IMR-90 (cell line): ENCODE data around the gene ABTB1. TPM values are rescaled to one million over a fixed set of nuclear protein-coding genes. Genes with fewer than 3 reads are reported as not detected.

ENCODE experiments used
- ATAC-seq: fragments of 200-7000 bp; cut with Tn5 transposase; 2 replicates; pipeline ENCODE4 v1.9.1; 2020; ENCODE audit warnings: low read depth, mild to moderate bottlenecking, moderate library complexity
- BruUV-seq: library from RNA; stranded (reverse); fragments of 400-500 nt; replicated peaks from 2 replicates; lab custom pipeline; 2021; lab: Mats Ljungman, UMichigan
- CTCF ChIA-PET: fragments of 300-600 bp; formaldehyde crosslinking; extraction: SDS; loops from one replicate; lab custom pipeline; 2021; ENCODE audit warnings: antibody characterized with exemption; lab: Yijun Ruan, JAX
- POLR2A ChIA-PET: fragments of 300-600 bp; sonication (Branson Sonifier 250); formaldehyde crosslinking; loops from one replicate; lab custom pipeline; 2022; ENCODE audit warnings: antibody characterized with exemption; ENCODE audit not compliant: unreplicated experiment; lab: Charles Lee
- DNase-seq: peaks from one replicate; pipeline ENCODE4 v3.0.0; 2013
- H2AFZ ChIP-seq: replicated peaks from 2 replicates; pipeline ENCODE3; 2013; ENCODE audit warnings: low read length, mild to moderate bottlenecking; ENCODE audit not compliant: poor library complexity
- H2AK5ac ChIP-seq: 2 replicates; pipeline ENCODE4 v1.6.1; 2013; ENCODE audit warnings: low read depth, low read length, inconsistent platforms
- H2AK9ac ChIP-seq: replicated peaks from 2 replicates; pipeline ENCODE3; 2013; ENCODE audit warnings: mild to moderate bottlenecking, low read depth, low read length, moderate library complexity; ENCODE audit not compliant: poor library complexity
- H2BK120ac ChIP-seq: 2 replicates; pipeline ENCODE4 v1.6.1; 2013; ENCODE audit warnings: low read depth, low read length, inconsistent platforms
- H2BK15ac ChIP-seq: 3 replicates; pipeline ENCODE4 v1.6.1; 2013; ENCODE audit warnings: low read depth, low read length, inconsistent platforms
- H2BK20ac ChIP-seq: 2 replicates; pipeline ENCODE4 v1.6.1; 2013; ENCODE audit warnings: low read depth, mild to moderate bottlenecking, inconsistent platforms, low read length, moderate library complexity
- H2BK5ac ChIP-seq: 2 replicates; pipeline ENCODE4 v1.6.1; 2013; ENCODE audit warnings: mild to moderate bottlenecking, low read depth, low read length, inconsistent platforms; ENCODE audit not compliant: poor library complexity, severe bottlenecking
- H3K14ac ChIP-seq: replicated peaks from 2 replicates; pipeline ENCODE4 v1.6.1; 2013; ENCODE audit warnings: low read depth, low read length, inconsistent platforms
- H3K18ac ChIP-seq: 2 replicates; pipeline ENCODE4 v1.6.1; 2013; ENCODE audit warnings: low read depth, low read length, control low read depth
- H3K23ac ChIP-seq: 2 replicates; pipeline ENCODE4 v1.6.1; 2013; ENCODE audit warnings: low read depth, low read length, inconsistent platforms
- H3K27ac ChIP-seq: 2 replicates; pipeline ENCODE4 v1.5.1; 2013; ENCODE audit warnings: mild to moderate bottlenecking, control low read depth, low read length; ENCODE audit not compliant: insufficient read depth
- H3K27me3 ChIP-seq: 2 replicates; pipeline ENCODE4 v1.6.1; 2013; ENCODE audit warnings: low read length; ENCODE audit not compliant: control insufficient read depth, insufficient read depth
- H3K36me3 ChIP-seq: 2 replicates; pipeline ENCODE4 v1.6.1; 2013; ENCODE audit warnings: low read length, mixed read lengths; ENCODE audit not compliant: control insufficient read depth, insufficient read depth
- H3K4ac ChIP-seq: 2 replicates; pipeline ENCODE4 v1.6.1; 2013; ENCODE audit warnings: low read depth, low read length, inconsistent platforms
- H3K4me1 ChIP-seq: 2 replicates; pipeline ENCODE4 v1.6.1; 2013; ENCODE audit warnings: low read length, mixed read lengths; ENCODE audit not compliant: control insufficient read depth, insufficient read depth
- H3K4me2 ChIP-seq: 2 replicates; pipeline ENCODE4 v1.6.1; 2013; ENCODE audit warnings: low read depth, mild to moderate bottlenecking, control low read depth, low read length, moderate library complexity
- H3K4me3 ChIP-seq: 2 replicates; pipeline ENCODE4 v1.5.1; 2013; ENCODE audit warnings: low read depth, mild to moderate bottlenecking, control low read depth, low read length, moderate library complexity; ENCODE audit not compliant: insufficient read depth
- H3K56ac ChIP-seq: 2 replicates; pipeline ENCODE4 v1.6.1; 2013; ENCODE audit warnings: low read length, inconsistent platforms; ENCODE audit not compliant: insufficient read depth; ENCODE audit errors: extremely low read depth
- H3K79me1 ChIP-seq, 2 experiments: 2 replicates each; pipeline ENCODE4 v1.6.1; 2013; ENCODE audit warnings: low read length in 2 of 2, inconsistent platforms in 1 of 2, low read depth in 1 of 2
- H3K9ac ChIP-seq: 2 replicates; pipeline ENCODE4 v1.6.1; 2013; ENCODE audit warnings: low read depth, low read length, control low read depth
- H3K9me1 ChIP-seq: 2 replicates; pipeline ENCODE4 v1.6.1; 2013; ENCODE audit warnings: low read length, inconsistent platforms; ENCODE audit not compliant: insufficient read depth
- H3K9me3 ChIP-seq: 2 replicates; pipeline ENCODE4 v1.6.1; 2013; ENCODE audit warnings: low read length; ENCODE audit not compliant: control insufficient read depth, insufficient read depth
- H4K20me1 ChIP-seq: 2 replicates; pipeline ENCODE4 v1.6.1; 2013; ENCODE audit warnings: low read length, inconsistent platforms; ENCODE audit not compliant: insufficient read depth
- H4K5ac ChIP-seq: 2 replicates; pipeline ENCODE4 v1.6.1; 2013; ENCODE audit warnings: mild to moderate bottlenecking, low read depth, low read length, control low read depth
- H4K8ac ChIP-seq, 2 experiments: 2 replicates each; pipeline ENCODE4 v1.6.1; 2013; ENCODE audit warnings: low read depth in 2 of 2, low read length in 2 of 2, control low read depth in 1 of 2, inconsistent platforms in 1 of 2
- H4K91ac ChIP-seq: 2 replicates; pipeline ENCODE4 v1.6.1; 2013; ENCODE audit warnings: low read depth, low read length, inconsistent platforms; ENCODE audit not compliant: insufficient read depth
- FOS ChIP-seq: fragments of 150-350 bp; IDR thresholded peaks from 2 replicates; pipeline ENCODE4 v1.6.1; 2016; ENCODE audit warnings: low read depth, low read length
- SMC3 ChIP-seq: fragments of 150-350 bp; IDR thresholded peaks from 2 replicates; pipeline ENCODE4 v1.6.1; 2016; ENCODE audit warnings: low read depth, mild to moderate bottlenecking, antibody characterized with exemption, low read length, moderate library complexity
- WGBS, 2 experiments: methylation state at CpG; one replicate each; pipeline versions ENCODE4 v1.1.5 to v1.1.7; 2013; ENCODE audit warnings: missing lambda C conversion rate in 2 of 2; ENCODE audit not compliant: insufficient read length in 1 of 2; ENCODE audit errors: extremely low coverage in 2 of 2; 5-methylcytosine and 5-hydroxymethylcytosine counted together
- dilution Hi-C: fragments of 300-500 bp; cut with HindIII; formaldehyde crosslinking; loops from one replicate; pipeline ENCODE4 v1.14.3; 2018; ENCODE audit warnings: low sequenced_read_pairs; ENCODE audit not compliant: unreplicated experiment
- in situ Hi-C: fragments of 300-500 bp; cut with MboI; formaldehyde crosslinking; loops from 3 replicates; pipeline ENCODE4 v1.14.3; 2019; ENCODE audit warnings: low sequenced_read_pairs, inconsistent platforms, mixed read lengths
- intact Hi-C: fragments of 100-400 bp; cut with micrococcal nuclease; formaldehyde crosslinking; loops from 2 replicates; pipeline ENCODE4 v1.10.0; 2022
- polyA plus RNA-seq, 3 experiments: library from polyadenylated mRNA; depleted of rRNA; stranded (reverse); fragments of >200 nt; gene quantifications; 2 replicates each; pipeline ENCODE4 v1.2.3, GENCODE V29; 2012; ENCODE audit warnings: low replicate concordance in 1 of 3
- total RNA-seq: library from RNA; depleted of rRNA; stranded (reverse); fragments of >200 nt; gene quantifications from 2 replicates; pipeline ENCODE4 v1.2.3, GENCODE V29; 2012

ABTB1 gene
- total and polyA plus RNA-seq, 2 of the 4 experiments (the other 2 are of a cell fraction): 3.2 to 23.0 TPM

GRCh38 chr3:127655641-127656040 is 17.1 kb upstream of the ABTB1 start:
- Histone ChIP-seq H3K14ac (peak overlapping the region; percentile 7; the same call in 1 of the 2 replicates), H3K18ac (no peak overlapping the region), H3K36me3 (no peaks in the 10 kb centered on the region), H2AK5ac (0 out of 2 replicates have a peak overlapping the region, but pooled peaks have one; percentile 6), H3K4me3 (no peak overlapping the region), H2BK20ac (no peak overlapping the region), H3K9me1 (no peaks in the 10 kb centered on the region; the same call in 1 of the 2 replicates), H3K27ac (peak overlapping the region; percentile 20; the same call in 1 of the 2 replicates), H3K27me3 (no peaks in the 10 kb centered on the region; the same call in 1 of the 2 replicates), H3K4me2 (no peak overlapping the region), H2BK5ac (no peak overlapping the region), H4K91ac (no peak overlapping the region), H3K4me1 (peaks cover 10% of the 10 kb centered on the region), H3K9ac (no peak overlapping the region), H4K8ac (no peak overlapping the region; a peak in 1 of 4 replicates), H2AFZ (peak overlapping the region; percentile 28), H3K4ac (no peak overlapping the region), H3K23ac (no peak overlapping the region), H3K79me1 (no peaks in the 10 kb centered on the region), H3K9me3 (no peaks in the 10 kb centered on the region), H4K5ac (no peak overlapping the region), H4K20me1 (no peaks in the 10 kb centered on the region; the same call in 1 of the 2 replicates), H2BK120ac (no peak overlapping the region), H2AK9ac (no peak overlapping the region), H2BK15ac (no peak overlapping the region), H3K56ac (no peak overlapping the region)
- whole genome bisulfite sequencing, 2 experiments: 48% methylated on average over 2 of the region's 3 CpGs; no CpG with 5 or more reads in 1 of the 2 experiments
- ATAC-seq (peak; percentile 59), DNase-seq (peak; percentile 56)
- dilution Hi-C loops (no loop called here), intact Hi-C loops (loop anchor here (1.0 kb wide), 1 partner anchor 163 kb away; no protein-coding TSS in a partner anchor), in situ Hi-C loops (loop anchor here (10.0 kb wide), 1 partner anchor 309 kb away; no protein-coding TSS in a partner anchor)
- peak; percentile 27; the same call in 1 of the 2 replicates for TF ChIP-seq FOS
- no peak for TF ChIP-seq SMC3
- ChIA-PET CTCF (interaction anchor here (0.7 kb wide), 1 partner anchor 304 kb away, joined by 3 read pairs; no protein-coding TSS in a partner anchor), POLR2A (no interaction called here)
- no TSS peak for BruUV-seq
